Measurements from ENCODE around the gene ATP5F1D. TPM values are rescaled to one million over a fixed set of nuclear protein-coding genes. Genes with fewer than 3 reads are reported as not detected.

Gene ATP5F1D
- total RNA-seq, 2 donors from 2014 or later: 144 to 159 TPM

DNA sequence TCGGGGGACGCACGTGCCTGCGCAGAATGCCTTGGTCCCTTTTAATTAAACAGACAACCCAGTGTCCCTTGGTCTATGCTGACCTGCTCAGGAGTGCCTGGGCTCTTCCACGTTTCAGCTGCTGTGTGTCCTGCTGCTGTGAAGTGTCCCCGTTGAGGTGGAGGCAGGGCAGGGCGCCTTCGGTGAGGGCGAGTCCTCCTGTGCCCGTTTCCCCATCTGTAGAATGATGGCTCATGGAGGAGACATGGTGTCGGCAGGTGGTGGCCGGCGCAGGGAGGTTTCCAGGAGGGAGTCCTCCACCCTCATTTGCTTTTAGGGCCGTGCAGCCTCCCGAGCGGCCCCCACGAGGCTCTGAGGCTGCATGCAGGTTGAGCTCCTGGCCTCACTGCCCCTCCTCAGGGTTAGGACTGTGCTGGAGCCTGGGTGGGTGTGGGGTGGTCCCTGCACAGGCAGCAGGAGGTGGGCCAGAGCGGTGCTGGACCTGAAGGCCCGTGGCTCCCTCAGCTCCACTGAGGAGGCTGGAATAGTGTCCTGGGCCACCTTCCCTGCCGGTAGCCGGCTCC is 27.2 kb upstream of the ATP5F1D start:
- no peak overlapping the region for H3K9ac ChIP-seq (ENCODE audit: extremely low read depth, low read length, poor library complexity, severe bottlenecking)
- no peaks in the 10 kb centered on the region for H3K9me3 Mint-ChIP-seq
- H3K27ac ChIP-seq (ENCODE audit: low read depth, low read length): no peak overlapping the region

DNA sequence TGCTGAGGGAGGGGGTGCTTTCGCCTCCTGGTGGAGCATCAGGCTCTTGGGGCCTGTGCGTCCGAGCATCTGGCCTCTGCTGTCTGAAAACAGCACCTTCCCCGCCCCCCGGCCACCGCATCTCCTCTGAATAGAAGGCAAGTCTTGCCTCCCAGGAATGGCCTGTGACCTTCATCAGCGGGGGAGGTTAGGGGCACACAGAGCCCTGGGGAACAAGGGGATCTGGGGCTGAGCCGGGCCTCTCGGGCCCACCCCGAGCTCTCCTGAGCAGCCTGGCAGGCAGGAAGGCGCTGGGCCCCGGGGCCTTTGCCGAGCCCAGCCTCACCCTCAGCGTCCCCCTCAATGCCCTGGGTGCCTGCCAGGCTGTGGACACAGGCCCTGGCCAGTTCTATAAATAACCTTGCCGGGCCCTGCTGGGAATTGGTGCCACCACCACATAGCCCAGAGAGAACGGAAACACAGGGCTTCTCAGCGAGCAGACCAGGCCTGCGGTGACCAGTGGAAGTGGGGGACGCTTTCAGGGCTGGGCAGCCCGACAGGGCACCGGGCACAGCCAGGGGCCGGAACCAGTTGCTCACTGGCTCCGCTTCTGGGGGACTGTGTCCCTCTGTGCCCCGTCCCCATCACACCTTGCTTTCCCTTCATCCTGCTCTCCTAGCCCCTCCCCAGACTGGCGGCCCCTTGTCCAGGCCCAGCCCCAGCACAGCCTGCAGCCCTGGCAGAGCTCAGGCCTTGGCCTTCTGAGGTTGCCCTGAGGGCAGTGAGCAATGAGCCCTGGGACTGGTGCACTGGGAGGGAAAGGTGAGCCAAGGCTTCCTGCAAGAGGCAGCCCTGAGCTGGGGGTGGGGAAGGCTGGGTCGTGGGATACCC is 26.5 kb upstream of the ATP5F1D start:
- H3K4me3 Mint-ChIP-seq: no peak overlapping the region
- no peak overlapping the region for H3K27ac Mint-ChIP-seq
- H3K36me3 Mint-ChIP-seq (ENCODE audit: low read depth): peaks cover 21% of the 10 kb centered on the region
- Histone ChIP-seq H3K4me3 (ENCODE audit: low read length) (no peak overlapping the region), H3K9me3 (ENCODE audit: control insufficient read depth, low read length) (no peaks in the 10 kb centered on the region), H3K27me3 (ENCODE audit: control insufficient read depth, insufficient read depth, low read length, poor library complexity, severe bottlenecking) (no peaks in the 10 kb centered on the region), H3K36me3 (ENCODE audit: control insufficient read depth, insufficient read depth, low read length) (peaks cover 17% of the 10 kb centered on the region), H3K27ac (ENCODE audit: low read depth, low read length) (no peak overlapping the region), H3K4me1 (ENCODE audit: control insufficient read depth, insufficient read depth, low read length) (no peaks in the 10 kb centered on the region), H3K9ac (ENCODE audit: extremely low read depth, low read length, poor library complexity, severe bottlenecking) (no peak overlapping the region)
- H3K9me3 Mint-ChIP-seq: no peaks in the 10 kb centered on the region
- peaks cover 8% of the 10 kb centered on the region for H3K4me1 Mint-ChIP-seq
- no peak for TF ChIP-seq CTCF (conservative IDR thresholded peaks at IDR 0.05)
- WGBS, 2 experiments (ENCODE audit: insufficient coverage in 1 of 2, insufficient read length in 1 of 2): 95% methylated on average over 11 to 26 of the region's 26 CpGs
- DNase-seq: no peak
- no peaks in the 10 kb centered on the region for H3K27me3 Mint-ChIP-seq (ENCODE audit: insufficient read depth)

More for the DNA sequence above, 27.2 kb upstream of the ATP5F1D start:
- TF ChIP-seq CTCF (conservative IDR thresholded peaks at IDR 0.05): no peak
- Mint-ChIP-seq H3K4me3 (no peak overlapping the region), H3K27ac (peak overlapping the region; percentile 85), H3K4me1 (peaks cover 10% of the 10 kb centered on the region), H3K36me3 (ENCODE audit: low read depth) (peaks cover 26% of the 10 kb centered on the region), H3K27me3 (ENCODE audit: insufficient read depth) (no peaks in the 10 kb centered on the region)
- H3K4me1 ChIP-seq (ENCODE audit: control insufficient read depth, insufficient read depth, low read length): no peaks in the 10 kb centered on the region
- H3K4me3 ChIP-seq (ENCODE audit: low read length): no peak overlapping the region
- DNase-seq: no peak
- peaks cover 21% of the 10 kb centered on the region for H3K36me3 ChIP-seq (ENCODE audit: control insufficient read depth, insufficient read depth, low read length)
- H3K27me3 ChIP-seq (ENCODE audit: control insufficient read depth, insufficient read depth, low read length, poor library complexity, severe bottlenecking): no peaks in the 10 kb centered on the region
- WGBS, 2 experiments (ENCODE audit: insufficient coverage in 1 of 2, insufficient read length in 1 of 2): 90 to 94% methylated on average over 15 to 21 of the region's 21 CpGs
- no peaks in the 10 kb centered on the region for H3K9me3 ChIP-seq (ENCODE audit: control insufficient read depth, low read length)

- H3K9me3 ChIP-seq (ENCODE audit: control insufficient read depth, low read length): no peaks in the 10 kb centered on the region
- H3K4me1 Mint-ChIP-seq: peaks cover 6% of the 10 kb centered on the region
- DNase-seq: no peak
- H3K4me3 Mint-ChIP-seq: no peak overlapping the region
- H3K27me3 ChIP-seq (ENCODE audit: control insufficient read depth, insufficient read depth, low read length, poor library complexity, severe bottlenecking): no peaks in the 10 kb centered on the region
- 94 to 95% methylated on average over 11 to 12 of the region's 12 CpGs for WGBS, 2 experiments (ENCODE audit: insufficient coverage in 1 of 2, insufficient read length in 1 of 2)
- H3K27ac ChIP-seq (ENCODE audit: low read depth, low read length): no peak overlapping the region
- no peak overlapping the region for H3K4me3 ChIP-seq (ENCODE audit: low read length)
- peaks cover 23% of the 10 kb centered on the region for H3K36me3 ChIP-seq (ENCODE audit: control insufficient read depth, insufficient read depth, low read length)
- no peaks in the 10 kb centered on the region for H3K27me3 Mint-ChIP-seq (ENCODE audit: insufficient read depth)
- no peaks in the 10 kb centered on the region for H3K4me1 ChIP-seq (ENCODE audit: control insufficient read depth, insufficient read depth, low read length)
- H3K36me3 Mint-ChIP-seq (ENCODE audit: low read depth): peaks cover 15% of the 10 kb centered on the region
- H3K9ac ChIP-seq (ENCODE audit: extremely low read depth, low read length, poor library complexity, severe bottlenecking): no peak overlapping the region
- H3K9me3 Mint-ChIP-seq: no peaks in the 10 kb centered on the region
- H3K27ac Mint-ChIP-seq: no peak overlapping the region
- TF ChIP-seq CTCF (conservative IDR thresholded peaks at IDR 0.05): no peak
These were observed 24.8 kb upstream of the ATP5F1D start for GRCh38 chr19:1216756-1217155.

Data from endodermal cell (in vitro differentiated cells).